Gastroesophageal sphincter (tissue), 3 donors: ENCODE results near the gene MOV10L1.

ENCODE experiments used
- CTCF ChIP-seq, 4 experiments: fragments of 200-600 bp in 2 of 4; fragments of 450-650 bp in 2 of 4; sonication (generic) in 1 of 4; IDR thresholded peaks; one replicate each; pipeline ENCODE4 v1.5.1; 2017 to 2019; ENCODE audit warnings: antibody characterized with exemption in 4 of 4, mild to moderate bottlenecking in 2 of 4, moderate library complexity in 2 of 4
- EP300 ChIP-seq: sonication (generic); formaldehyde crosslinking; IDR thresholded peaks from one replicate; pipeline ENCODE4 v1.6.1; 2017; ENCODE audit warnings: antibody characterized with exemption, mild to moderate bottlenecking
- POLR2A ChIP-seq, 2 donors: fragments of 450-650 bp; IDR thresholded peaks; one replicate each; pipeline ENCODE4 v1.6.1; 2017; ENCODE audit warnings: antibody characterized with exemption in 2 of 2, mild to moderate bottlenecking in 2 of 2, moderate library complexity in 1 of 2
- POLR2AphosphoS5 ChIP-seq: sonication (generic); formaldehyde crosslinking; IDR thresholded peaks from one replicate; pipeline ENCODE4 v1.6.1; 2017; ENCODE audit warnings: antibody characterized with exemption

- TF ChIP-seq POLR2AphosphoS5, result no peak
- no peak for TF ChIP-seq CTCF (IDR thresholded peaks at IDR 0.05)
- no peak for TF ChIP-seq POLR2A (IDR thresholded peaks at IDR 0.05)
- TF ChIP-seq EP300, result no peak
These were observed 27.2 kb upstream of the MOV10L1 start for GRCh38 chr22:50062509-50063135.
